Suprapubic skin (tissue), 4 donors: ENCODE data around the gene LRMDA. TPM values are rescaled to one million over a fixed set of nuclear protein-coding genes. Genes with fewer than 3 reads are reported as not detected.
A peak's percentile ranks its signal among the peaks of the same experiment; 100 is the strongest.

ENCODE experiments used
- DNase-seq, 2 donors: peaks; one replicate each; pipeline ENCODE4 v3.0.0-alpha.2; 2019; ENCODE audit warnings: low spot score in 2 of 2
- H3K27ac ChIP-seq: fragments of 200-600 bp; sonication (generic); one replicate; pipeline ENCODE4 v1.5.1; 2019
- H3K27me3 ChIP-seq: fragments of 200-600 bp; sonication (generic); one replicate; pipeline ENCODE4 v1.5.1; 2019
- H3K36me3 ChIP-seq: fragments of 200-600 bp; sonication (generic); one replicate; pipeline ENCODE4 v1.5.1; 2019
- H3K4me1 ChIP-seq: fragments of 200-600 bp; sonication (generic); one replicate; pipeline ENCODE4 v1.5.1; 2019
- H3K4me3 ChIP-seq: fragments of 200-600 bp; sonication (generic); one replicate; pipeline ENCODE4 v1.5.1; 2019; ENCODE audit warnings: mild to moderate bottlenecking
- H3K9me3 ChIP-seq: fragments of 200-600 bp; sonication (generic); one replicate; pipeline ENCODE4 v1.5.1; 2019
- EP300 ChIP-seq: sonication (generic); formaldehyde crosslinking; IDR thresholded peaks from one replicate; pipeline ENCODE4 v1.6.1; 2017; ENCODE audit warnings: antibody characterized with exemption
- POLR2A ChIP-seq, 2 donors: fragments of 450-650 bp; IDR thresholded peaks; one replicate each; pipeline ENCODE4 v1.6.1; 2017; ENCODE audit warnings: antibody characterized with exemption in 2 of 2, mild to moderate bottlenecking in 2 of 2, moderate library complexity in 2 of 2
- POLR2AphosphoS5 ChIP-seq, 3 donors: sonication (generic); formaldehyde crosslinking; IDR thresholded peaks; one replicate each; pipeline ENCODE4 v1.6.1; 2017; ENCODE audit warnings: antibody characterized with exemption in 3 of 3
- WGBS: methylation state at CpG from one replicate; pipeline ENCODE4 v1.1.5; 2018; 5-methylcytosine and 5-hydroxymethylcytosine counted together
- total RNA-seq, 4 donors: library from RNA; depleted of rRNA; stranded (reverse); fragments of >200 nt; gene quantifications; one replicate each; pipeline ENCODE4 v1.1.0, GENCODE V29; 2016
- TF ChIP-seq, protein P1 (sequence below), 2 donors: fragments of 200-600 bp in 1 of 2; fragments of 450-650 bp in 1 of 2; sonication (generic) in 1 of 2; IDR thresholded peaks; one replicate each; pipeline ENCODE4 v1.5.1; 2016 to 2019; ENCODE audit warnings: antibody characterized with exemption in 2 of 2, mild to moderate bottlenecking in 1 of 2, moderate library complexity in 1 of 2

Gene LRMDA
- total RNA-seq, 4 donors from 2014 or later, result 0.10 to 2.9 (median 1.9) TPM; not detected in 1

GRCh38 chr10:76544789-76545188 is 1113.4 kb downstream of the LRMDA start:
- Histone ChIP-seq H3K27ac (no peak overlapping the region), H3K36me3 (no peaks in the 10 kb centered on the region), H3K27me3 (no peaks in the 10 kb centered on the region), H3K4me3 (no peak overlapping the region), H3K9me3 (no peaks in the 10 kb centered on the region), H3K4me1 (peaks cover 3% of the 10 kb centered on the region)
- 63% methylated on average over 1 of the region's 1 CpG for WGBS
- no peak for DNase-seq
- TF ChIP-seq EP300, result no peak
- TF ChIP-seq POLR2AphosphoS5 (IDR thresholded peaks at IDR 0.05), result no peak

- WGBS, result 86% methylated on average over 2 of the region's 2 CpGs
- Histone ChIP-seq H3K9me3 (no peaks in the 10 kb centered on the region), H3K4me1 (peaks cover 3% of the 10 kb centered on the region), H3K36me3 (no peaks in the 10 kb centered on the region), H3K4me3 (no peak overlapping the region), H3K27ac (no peak overlapping the region), H3K27me3 (no peaks in the 10 kb centered on the region)
- TF ChIP-seq POLR2A (IDR thresholded peaks at IDR 0.05), result no peak
- no peak for TF ChIP-seq POLR2AphosphoS5 (IDR thresholded peaks at IDR 0.05)
- TF ChIP-seq, protein P1, sequence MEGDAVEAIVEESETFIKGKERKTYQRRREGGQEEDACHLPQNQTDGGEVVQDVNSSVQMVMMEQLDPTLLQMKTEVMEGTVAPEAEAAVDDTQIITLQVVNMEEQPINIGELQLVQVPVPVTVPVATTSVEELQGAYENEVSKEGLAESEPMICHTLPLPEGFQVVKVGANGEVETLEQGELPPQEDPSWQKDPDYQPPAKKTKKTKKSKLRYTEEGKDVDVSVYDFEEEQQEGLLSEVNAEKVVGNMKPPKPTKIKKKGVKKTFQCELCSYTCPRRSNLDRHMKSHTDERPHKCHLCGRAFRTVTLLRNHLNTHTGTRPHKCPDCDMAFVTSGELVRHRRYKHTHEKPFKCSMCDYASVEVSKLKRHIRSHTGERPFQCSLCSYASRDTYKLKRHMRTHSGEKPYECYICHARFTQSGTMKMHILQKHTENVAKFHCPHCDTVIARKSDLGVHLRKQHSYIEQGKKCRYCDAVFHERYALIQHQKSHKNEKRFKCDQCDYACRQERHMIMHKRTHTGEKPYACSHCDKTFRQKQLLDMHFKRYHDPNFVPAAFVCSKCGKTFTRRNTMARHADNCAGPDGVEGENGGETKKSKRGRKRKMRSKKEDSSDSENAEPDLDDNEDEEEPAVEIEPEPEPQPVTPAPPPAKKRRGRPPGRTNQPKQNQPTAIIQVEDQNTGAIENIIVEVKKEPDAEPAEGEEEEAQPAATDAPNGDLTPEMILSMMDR (IDR thresholded peaks at IDR 0.05), result no peak
- TF ChIP-seq EP300, result no peak
- DNase-seq, result no peak
These were observed 1115.0 kb downstream of the LRMDA start for GRCh38 chr10:76546411-76546810.

DNA sequence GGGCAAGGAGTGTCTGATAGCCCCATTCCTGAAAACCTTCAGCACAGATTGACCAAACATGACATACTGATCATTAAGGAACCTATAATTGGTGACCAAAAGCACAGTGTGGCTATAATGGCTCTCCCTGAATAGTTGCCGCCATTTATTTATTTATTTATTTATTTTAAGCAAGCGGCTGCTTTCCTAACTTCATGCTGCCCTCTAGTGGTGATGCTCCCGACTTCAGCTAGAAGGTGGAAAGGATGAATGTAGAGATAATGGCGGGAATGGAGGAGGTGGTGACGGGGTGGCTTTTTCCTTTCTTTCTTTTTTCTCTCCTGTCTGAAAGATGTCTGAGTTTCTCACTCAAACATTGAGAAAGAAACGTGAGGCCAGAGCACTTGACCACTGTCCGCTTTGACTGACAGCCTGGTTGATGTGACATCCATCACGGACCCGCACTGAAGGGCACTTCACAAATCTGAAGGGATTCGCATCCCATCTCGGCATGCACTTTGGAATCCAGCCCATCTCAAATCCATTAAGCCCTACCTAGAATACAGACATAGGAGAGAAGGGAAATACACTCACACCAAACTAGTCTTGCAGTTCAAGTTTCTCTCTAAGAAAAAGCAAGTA is 1116.0 kb downstream of the LRMDA start:
- DNase-seq, result peak; percentile 87 to 88
- H3K27ac ChIP-seq, result no peak overlapping the region
- TF ChIP-seq POLR2AphosphoS5 (IDR thresholded peaks at IDR 0.05), result no peak
- TF ChIP-seq, protein P1 (IDR thresholded peaks at IDR 0.05), result peak; percentile 66 to 71
- H3K4me1 ChIP-seq, result peaks cover 3% of the 10 kb centered on the region
- 27% methylated on average over 11 of the region's 11 CpGs for WGBS
- no peak overlapping the region for H3K4me3 ChIP-seq
- H3K27me3 ChIP-seq, result no peaks in the 10 kb centered on the region
- H3K36me3 ChIP-seq, result no peaks in the 10 kb centered on the region
- H3K9me3 ChIP-seq, result no peaks in the 10 kb centered on the region

DNA sequence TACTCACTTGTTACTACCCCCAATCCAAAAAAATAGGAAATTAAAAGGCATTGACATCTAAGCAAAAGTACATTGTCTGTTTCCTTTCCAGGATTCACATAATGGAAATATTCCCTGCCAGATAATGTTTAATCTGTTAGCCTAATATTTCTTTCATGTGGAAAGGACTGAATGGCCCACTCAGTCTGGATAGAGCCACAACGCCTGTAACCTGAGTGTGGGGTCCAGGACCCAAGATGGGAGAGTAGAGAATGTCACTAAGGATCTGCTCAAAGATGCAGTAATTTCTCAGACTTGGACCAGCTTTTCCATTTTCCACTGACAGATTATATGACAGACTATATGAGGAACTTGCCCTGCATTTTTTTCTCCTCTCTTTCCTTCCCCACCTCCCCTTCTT is 1117.3 kb downstream of the LRMDA start:
- no peak overlapping the region for H3K27ac ChIP-seq
- no peaks in the 10 kb centered on the region for H3K27me3 ChIP-seq
- H3K4me3 ChIP-seq, result no peak overlapping the region
- no peak for DNase-seq
- H3K9me3 ChIP-seq, result no peaks in the 10 kb centered on the region
- peaks cover 3% of the 10 kb centered on the region for H3K4me1 ChIP-seq
- no peaks in the 10 kb centered on the region for H3K36me3 ChIP-seq
- 53% methylated on average over 1 of the region's 1 CpG for WGBS
- TF ChIP-seq, protein P1 (IDR thresholded peaks at IDR 0.05), result no peak
- TF ChIP-seq POLR2A (IDR thresholded peaks at IDR 0.05) (no peak), POLR2AphosphoS5 (IDR thresholded peaks at IDR 0.05) (no peak), EP300 (no peak)

GRCh38 chr10:76549171-76549570 is 1117.7 kb downstream of the LRMDA start:
- H3K4me3 ChIP-seq, result no peak overlapping the region
- TF ChIP-seq EP300 (no peak), POLR2AphosphoS5 (IDR thresholded peaks at IDR 0.05) (no peak), POLR2A (IDR thresholded peaks at IDR 0.05) (no peak)
- TF ChIP-seq, protein P1 (IDR thresholded peaks at IDR 0.05), result no peak
- H3K27ac ChIP-seq, result no peak overlapping the region
- DNase-seq, result no peak
- no peaks in the 10 kb centered on the region for H3K27me3 ChIP-seq
- no peaks in the 10 kb centered on the region for H3K9me3 ChIP-seq
- WGBS, result 93% methylated on average over 3 of the region's 3 CpGs
- peaks cover 3% of the 10 kb centered on the region for H3K4me1 ChIP-seq
- no peaks in the 10 kb centered on the region for H3K36me3 ChIP-seq

DNA sequence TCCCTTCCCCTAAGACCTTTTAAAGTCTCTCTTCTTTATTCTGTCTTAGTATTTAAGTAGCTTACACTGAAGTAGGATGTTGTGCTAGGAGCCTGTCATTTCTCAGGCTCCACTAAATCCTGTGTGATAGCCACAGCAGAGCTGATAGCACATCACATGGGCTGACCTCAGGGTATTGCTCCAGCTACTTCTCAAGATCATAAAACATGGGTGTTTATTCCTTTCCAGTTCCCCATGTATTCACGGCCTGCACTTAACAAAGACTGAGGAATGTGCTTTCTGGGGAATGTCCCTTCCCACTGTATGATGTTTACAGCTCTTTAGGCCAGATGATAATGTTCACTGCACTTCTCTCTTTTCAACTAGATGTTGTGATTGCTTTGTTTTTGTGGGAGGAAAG is 1119.4 kb downstream of the LRMDA start:
- TF ChIP-seq POLR2A (IDR thresholded peaks at IDR 0.05), result no peak
- TF ChIP-seq EP300, result no peak
- TF ChIP-seq, protein P1 (IDR thresholded peaks at IDR 0.05), result no peak
- no peak for TF ChIP-seq POLR2AphosphoS5 (IDR thresholded peaks at IDR 0.05)
- H3K4me1 ChIP-seq, result peaks cover 5% of the 10 kb centered on the region
- no peak overlapping the region for H3K27ac ChIP-seq
- no peak overlapping the region for H3K4me3 ChIP-seq
- no peaks in the 10 kb centered on the region for H3K36me3 ChIP-seq
- no peak for DNase-seq
- no peaks in the 10 kb centered on the region for H3K27me3 ChIP-seq
- 73% methylated on average over 1 of the region's 1 CpG for WGBS
- H3K9me3 ChIP-seq, result no peaks in the 10 kb centered on the region
